Right renal pelvis (tissue), 4 donors: Measurements from ENCODE around the gene PTGER4. TPM values are rescaled to one million over a fixed set of nuclear protein-coding genes. Genes with fewer than 3 reads are reported as not detected.
"Not testable (repeated sequence)": the region's sequence is repeated elsewhere in the genome, so short reads cannot be mapped to it uniquely, and the experiment has no call there.

Experiments used
- DNase-seq, 4 donors: peaks; one replicate each; pipeline ENCODE4 v3.0.0-alpha.2; 2013; ENCODE audit warnings: low read depth in 4 of 4, low spot score in 3 of 4, missing footprints in 1 of 4
- polyA plus RNA-seq, 4 donors: library from polyadenylated mRNA; unstranded; fragments of 120-200 nt; gene quantifications; one replicate each; pipeline ENCODE4 v1.2.1, GENCODE V29; 2013; ENCODE audit not compliant: insufficient read length in 4 of 4

Gene PTGER4
- polyA plus RNA-seq: 10 to 100 TPM; 10.5 to 16.5 (median 12.5) TPM

DNA sequence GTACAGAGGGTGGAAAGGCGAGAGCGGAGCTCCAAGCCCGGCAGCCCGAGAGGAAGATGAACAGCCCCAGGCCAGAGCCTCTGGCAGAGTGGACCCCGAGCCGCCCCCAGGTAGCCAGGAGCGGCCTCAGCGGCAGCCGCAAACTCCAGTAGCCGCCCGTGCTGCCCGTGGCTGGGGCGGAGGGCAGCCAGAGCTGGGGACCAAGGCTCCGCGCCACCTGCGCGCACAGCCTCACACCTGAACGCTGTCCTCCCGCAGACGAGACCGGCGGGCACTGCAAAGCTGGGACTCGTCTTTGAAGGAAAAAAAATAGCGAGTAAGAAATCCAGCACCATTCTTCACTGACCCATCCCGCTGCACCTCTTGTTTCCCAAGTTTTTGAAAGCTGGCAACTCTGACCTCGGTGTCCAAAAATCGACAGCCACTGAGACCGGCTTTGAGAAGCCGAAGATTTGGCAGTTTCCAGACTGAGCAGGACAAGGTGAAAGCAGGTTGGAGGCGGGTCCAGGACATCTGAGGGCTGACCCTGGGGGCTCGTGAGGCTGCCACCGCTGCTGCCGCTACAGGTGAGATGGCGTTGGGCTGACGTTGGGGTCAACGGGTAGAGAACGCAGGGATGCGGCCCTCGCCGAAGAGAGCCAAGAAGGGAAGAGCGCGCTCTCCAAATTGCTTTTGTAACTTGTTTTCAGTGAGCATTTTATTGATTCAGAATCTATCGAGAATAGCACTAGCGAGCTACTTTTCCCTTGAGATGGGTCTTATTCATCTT lies at the start of gene PTGER4:
PTGER4 (plus strand) TSS at position 3 of the 769 bp plus-strand sequence. CDS start 1,079 bp downstream, outside the sequence.
- no peak for DNase-seq

DNA sequence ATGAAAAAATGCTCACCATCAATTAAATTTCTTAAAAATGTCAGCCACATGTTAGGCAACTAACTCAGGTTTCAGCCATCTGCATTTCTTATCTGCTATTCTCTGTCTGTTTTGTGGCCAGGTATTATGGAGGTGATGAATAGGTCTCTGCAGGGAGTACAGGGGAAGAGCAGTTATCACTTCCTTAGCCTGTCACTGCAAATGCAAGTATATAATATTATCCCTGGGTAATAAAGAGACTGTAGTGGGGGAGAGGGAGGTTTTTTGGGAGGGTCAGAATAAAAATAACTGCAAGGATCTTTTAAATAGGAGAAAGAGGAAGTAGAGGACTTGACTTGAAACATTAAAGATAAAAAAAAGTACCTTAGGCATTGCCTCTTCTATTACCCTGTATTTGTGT lies 49.6 kb upstream of the PTGER4 start:
- DNase-seq: no peak

GRCh38 chr5:40631236-40631635 lies 48.5 kb upstream of the PTGER4 start:
- DNase-seq: no peak

DNA sequence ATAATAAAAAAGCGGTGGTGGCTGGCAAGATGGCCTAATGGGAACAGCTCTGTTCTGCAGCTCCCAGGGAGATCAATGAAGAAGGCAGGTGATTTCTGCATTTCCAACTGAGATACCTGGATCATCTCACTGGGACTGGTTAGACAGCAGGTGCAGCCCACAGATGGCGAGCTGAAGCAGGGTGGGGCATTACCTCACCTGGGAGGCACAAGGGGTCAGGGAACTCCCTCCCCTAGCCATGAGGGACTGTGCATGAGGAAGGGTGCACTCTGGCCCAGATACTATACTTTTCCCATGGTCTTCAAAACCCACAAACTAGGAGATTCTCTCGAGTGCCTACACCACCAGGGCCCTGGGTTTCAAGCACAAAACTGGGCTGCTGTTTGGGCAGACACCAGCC lies 45.6 kb upstream of the PTGER4 start:
- no peak for DNase-seq

GRCh38 chr5:40634593-40634992 lies 45.1 kb upstream of the PTGER4 start:
- DNase-seq: no peak

- DNase-seq: not testable (repeated sequence)
Observed at GRCh38 chr5:40639531-40639930, 40.2 kb upstream of the PTGER4 start.

GRCh38 chr5:40646266-40646665 lies 33.4 kb upstream of the PTGER4 start:
- peak in 3 of 4 donors; percentile 18 to 49 (median 39) for DNase-seq

- no peak for DNase-seq
Observed at GRCh38 chr5:40648150-40648549, 31.6 kb upstream of the PTGER4 start.

DNA sequence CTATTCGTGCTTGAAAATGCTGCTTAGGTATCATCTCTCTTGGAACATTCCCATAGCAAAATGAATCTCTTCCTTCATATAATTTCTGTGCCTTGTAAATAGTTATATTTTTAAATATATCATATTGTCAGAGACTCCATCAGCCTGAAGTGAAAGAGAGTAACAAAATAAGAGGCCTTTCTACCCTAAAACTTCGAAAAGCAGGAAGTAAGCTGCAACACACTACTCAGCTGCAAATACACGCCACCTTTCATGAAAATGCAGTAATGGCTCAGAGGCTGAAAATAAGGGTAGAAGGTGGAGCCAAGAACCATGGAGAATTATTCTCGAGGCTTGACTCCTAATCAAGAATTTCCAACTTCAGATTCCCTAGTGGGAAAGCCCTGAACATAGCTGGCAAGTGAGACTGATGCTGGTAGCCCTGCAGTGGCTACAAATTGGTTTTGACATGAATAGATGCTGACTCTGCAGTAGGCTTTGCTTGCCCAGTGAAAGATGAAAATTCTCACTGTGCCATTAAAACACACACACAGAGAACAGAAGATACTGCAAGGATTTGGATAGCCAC lies 30.2 kb upstream of the PTGER4 start:
- DNase-seq: no peak

DNA sequence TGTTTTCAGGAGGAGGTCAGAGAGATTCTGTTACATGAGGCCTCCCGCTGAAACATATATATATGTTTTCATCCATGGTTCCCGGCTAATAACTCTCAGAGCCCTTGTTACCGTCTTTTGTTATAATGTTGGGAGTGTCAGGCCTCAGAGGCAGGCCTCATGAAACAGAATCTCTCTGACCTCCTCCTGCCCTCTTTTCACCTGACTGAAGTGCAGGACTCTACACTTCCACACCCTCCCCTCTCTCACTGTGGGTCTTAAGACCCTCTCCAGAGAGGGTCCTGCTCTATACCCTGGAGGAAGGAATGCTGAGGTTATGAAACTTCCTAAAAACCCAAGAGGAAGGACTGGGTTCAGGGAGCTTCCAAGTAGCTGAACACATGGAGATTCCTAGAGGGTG lies 28.5 kb upstream of the PTGER4 start:
- DNase-seq: no peak

DNA sequence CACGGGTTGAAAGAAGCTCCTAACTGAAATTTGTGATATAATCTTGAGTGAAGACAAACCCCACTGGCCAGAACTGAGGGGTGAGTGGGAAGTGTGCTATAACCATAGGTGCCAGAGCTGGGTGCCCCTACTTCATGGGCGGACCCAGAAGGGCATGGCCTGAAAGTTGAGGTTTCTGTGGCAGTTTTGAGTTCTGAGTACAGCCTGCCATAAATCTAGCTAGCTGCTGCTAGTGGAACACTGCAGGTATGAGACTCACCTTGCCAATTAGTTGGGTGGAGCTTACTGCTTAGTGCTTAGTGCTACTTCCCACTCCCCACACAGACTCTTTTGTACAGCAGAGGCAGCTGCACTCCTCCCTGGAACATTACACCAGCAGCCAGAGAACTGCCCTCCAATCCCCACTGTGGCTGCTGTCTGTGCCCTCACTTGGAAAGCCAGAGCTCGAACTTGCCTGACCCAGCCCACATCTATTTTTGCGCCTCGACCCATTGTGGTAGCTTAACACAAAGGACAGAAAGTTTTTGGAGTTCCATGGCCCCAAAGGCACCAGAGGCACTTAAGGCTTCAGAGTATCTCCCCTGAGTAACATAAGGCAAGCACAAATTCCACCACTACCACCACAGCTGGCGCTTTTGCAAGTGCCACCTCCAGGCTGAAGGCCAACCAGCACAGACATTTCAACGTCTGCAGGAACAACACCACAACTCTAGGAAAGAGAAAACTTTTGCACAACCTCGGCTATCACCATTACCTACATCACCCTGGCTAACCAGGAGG lies 27.1 kb upstream of the PTGER4 start:
- DNase-seq: no peak

DNA sequence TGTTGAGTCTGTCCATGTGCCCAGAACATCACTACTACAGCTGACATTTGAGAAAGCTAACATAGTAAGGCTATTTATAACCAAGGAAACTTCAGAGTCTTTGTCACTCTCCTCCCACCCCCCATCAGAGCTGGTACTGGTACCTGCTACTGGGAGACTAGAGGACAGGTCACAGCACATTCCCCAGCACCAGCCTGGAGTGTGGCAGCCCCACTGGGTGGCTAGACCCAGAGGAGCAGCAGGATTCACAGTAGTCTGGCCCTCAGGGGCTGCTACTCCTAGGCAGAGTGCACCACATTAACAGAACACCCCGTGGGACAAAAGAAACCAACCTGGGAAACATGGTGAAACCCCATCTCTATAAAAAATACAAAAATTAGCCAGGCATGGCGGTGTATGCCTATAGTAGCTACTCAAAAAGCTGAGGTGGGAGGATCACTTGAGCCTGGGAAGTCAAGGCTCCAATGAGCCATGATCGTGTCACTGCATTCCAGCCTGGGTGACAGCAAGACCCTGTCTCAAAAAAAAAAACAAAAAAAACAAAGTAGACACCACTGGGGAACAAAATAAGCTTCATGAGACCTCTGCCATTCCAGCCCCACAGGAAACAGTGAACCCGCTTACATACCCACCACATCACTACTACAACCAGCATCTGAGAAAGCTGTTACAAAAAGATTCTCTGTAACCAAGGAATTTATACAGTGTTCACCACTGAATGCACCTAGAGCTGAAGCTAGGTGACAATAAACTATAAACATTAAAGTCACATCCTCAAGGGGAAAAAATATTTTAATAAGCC lies 26.3 kb upstream of the PTGER4 start:
- DNase-seq: no peak

DNA sequence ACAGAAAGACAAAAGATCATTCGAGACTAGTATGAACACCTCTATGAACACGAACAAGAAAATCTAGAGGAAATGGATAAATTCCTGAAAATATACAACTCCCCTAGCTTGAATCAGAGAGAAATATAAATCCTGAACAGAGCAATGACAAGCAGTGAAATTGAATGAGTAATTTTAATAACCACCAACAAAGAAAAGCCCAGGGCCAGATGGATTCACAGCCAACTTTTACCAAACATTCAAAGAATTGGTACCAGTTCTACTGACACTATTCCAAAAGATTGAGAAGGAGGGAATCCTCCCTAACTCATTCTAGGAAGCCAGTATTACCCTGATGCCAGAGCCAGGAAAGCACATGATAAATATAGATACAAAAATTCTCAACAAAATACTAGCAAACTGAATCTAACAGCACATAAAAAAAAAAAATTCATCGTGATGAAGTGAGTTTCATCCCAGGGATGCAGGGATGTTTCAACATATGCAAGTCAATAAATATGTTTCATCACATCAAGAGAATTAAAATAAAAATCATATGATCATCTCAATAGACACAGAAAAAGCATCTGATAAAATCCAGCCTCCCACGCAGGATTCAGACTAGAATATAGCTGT lies 25.2 kb upstream of the PTGER4 start:
- no peak for DNase-seq

GRCh38 chr5:40655138-40655537 lies 24.6 kb upstream of the PTGER4 start:
- DNase-seq: no peak

DNA sequence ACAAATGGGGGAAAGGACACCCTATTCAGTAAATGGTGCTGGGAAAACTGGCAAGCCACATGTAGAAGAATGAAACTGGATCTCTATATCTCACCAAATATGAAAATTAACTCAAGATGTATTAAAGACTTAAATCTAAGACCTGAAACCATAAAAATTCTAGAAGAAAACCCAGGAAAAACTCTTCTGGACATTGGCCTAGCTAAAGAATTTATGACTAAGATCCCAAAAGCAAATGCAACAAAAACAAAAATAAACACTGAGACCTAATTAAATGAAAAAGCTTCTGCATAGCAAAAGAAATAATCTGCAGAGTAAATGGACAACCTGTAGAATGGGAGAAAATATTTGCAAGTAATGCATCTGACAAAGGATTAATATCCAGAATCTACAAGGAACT lies 23.6 kb upstream of the PTGER4 start:
- not testable (repeated sequence) for DNase-seq

DNA sequence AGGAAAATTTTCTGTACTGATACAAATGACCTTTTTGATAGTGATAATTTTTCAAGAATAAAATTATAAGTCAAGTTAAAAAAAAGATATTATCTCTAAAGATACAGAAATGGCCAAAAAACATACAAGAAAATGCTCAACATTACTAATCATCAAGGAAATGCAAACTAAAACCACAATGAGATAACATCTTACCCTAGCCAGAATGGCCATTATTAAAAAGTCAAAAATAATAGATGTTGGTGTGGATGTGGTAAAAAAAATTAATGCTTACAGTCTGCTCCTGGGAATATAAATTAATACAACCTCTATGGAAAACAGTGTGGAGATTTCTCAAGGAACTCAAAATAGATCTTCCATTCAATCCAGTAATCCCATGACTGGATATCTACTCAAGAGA lies 22.9 kb upstream of the PTGER4 start:
- DNase-seq: no peak

GRCh38 chr5:40660751-40661150 lies 19.0 kb upstream of the PTGER4 start:
- DNase-seq: no peak

- DNase-seq: no peak
Observed at GRCh38 chr5:40665635-40666298, 13.9 kb upstream of the PTGER4 start.

- DNase-seq: no peak
Observed at GRCh38 chr5:40666657-40667056, 13.1 kb upstream of the PTGER4 start.

DNA sequence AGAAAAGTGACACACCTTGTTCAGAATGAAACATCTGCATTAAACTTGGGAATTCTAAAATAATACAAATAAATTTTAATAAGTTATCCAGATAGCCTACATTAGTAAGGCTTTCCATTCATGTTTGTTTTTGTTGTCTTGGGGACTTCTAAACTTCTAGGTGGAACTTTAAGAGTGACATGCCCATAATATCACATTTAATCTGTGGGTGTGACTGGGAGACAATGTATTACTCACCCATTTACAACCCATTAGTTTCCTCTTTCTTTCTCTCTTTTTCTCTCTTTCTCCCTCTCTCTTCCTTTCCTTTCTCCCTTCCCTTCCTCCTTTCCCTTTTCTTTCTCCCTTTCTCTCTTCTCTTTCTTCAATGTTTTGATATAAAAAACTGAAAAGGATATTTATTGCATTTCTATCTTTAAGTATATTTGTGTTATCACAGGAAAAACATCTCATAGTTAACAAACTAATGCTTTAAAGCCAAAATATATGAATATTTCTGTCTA lies 12.5 kb upstream of the PTGER4 start:
- DNase-seq: no peak
